Measurements from ENCODE around the gene FBXL22.
A peak's percentile ranks its signal among the peaks of the same experiment; 100 is the strongest.

FBXL22 gene

GRCh38 chr15:63573533-63573932 is 23.7 kb upstream of the FBXL22 start:
- H3K27me3 ChIP-seq (ENCODE audit: control insufficient read depth, insufficient read depth, low read length) = no peaks in the 10 kb centered on the region
- H3K4me1 ChIP-seq (ENCODE audit: control insufficient read depth, insufficient read depth, low read length) = peaks cover 2% of the 10 kb centered on the region
- H3K27ac ChIP-seq (ENCODE audit: low read depth, low read length) = no peak overlapping the region
- no peak overlapping the region for H3K9ac ChIP-seq (ENCODE audit: low read length)
- peaks cover 12% of the 10 kb centered on the region for H3K36me3 ChIP-seq (ENCODE audit: control insufficient read depth, insufficient read depth, low read length)
- H3K4me3 ChIP-seq (ENCODE audit: low read length) = no peak overlapping the region

- Histone ChIP-seq H3K27me3 (ENCODE audit: control insufficient read depth, insufficient read depth, low read length) (no peaks in the 10 kb centered on the region), H3K9ac (ENCODE audit: low read length) (no peak overlapping the region), H3K36me3 (ENCODE audit: control insufficient read depth, insufficient read depth, low read length) (peaks cover 7% of the 10 kb centered on the region), H3K4me1 (ENCODE audit: control insufficient read depth, insufficient read depth, low read length) (peaks cover 2% of the 10 kb centered on the region), H3K4me3 (ENCODE audit: low read length) (no peak overlapping the region), H3K27ac (ENCODE audit: low read depth, low read length) (no peak overlapping the region)
Observed at GRCh38 chr15:63575312-63575711, 21.9 kb upstream of the FBXL22 start.

GRCh38 chr15:63576441-63576840 is 20.7 kb upstream of the FBXL22 start:
- Histone ChIP-seq H3K27me3 (ENCODE audit: control insufficient read depth, insufficient read depth, low read length) (no peaks in the 10 kb centered on the region), H3K4me1 (ENCODE audit: control insufficient read depth, insufficient read depth, low read length) (peaks cover 2% of the 10 kb centered on the region), H3K27ac (ENCODE audit: low read depth, low read length) (no peak overlapping the region), H3K36me3 (ENCODE audit: control insufficient read depth, insufficient read depth, low read length) (peaks cover 5% of the 10 kb centered on the region), H3K4me3 (ENCODE audit: low read length) (no peak overlapping the region), H3K9ac (ENCODE audit: low read length) (no peak overlapping the region)

GRCh38 chr15:63582179-63582578 is 15.0 kb upstream of the FBXL22 start:
- Histone ChIP-seq H3K4me3 (ENCODE audit: low read length) (no peak overlapping the region), H3K9ac (ENCODE audit: low read length) (no peak overlapping the region), H3K36me3 (ENCODE audit: control insufficient read depth, insufficient read depth, low read length) (peaks cover 2% of the 10 kb centered on the region), H3K27me3 (ENCODE audit: control insufficient read depth, insufficient read depth, low read length) (no peaks in the 10 kb centered on the region), H3K4me1 (ENCODE audit: control insufficient read depth, insufficient read depth, low read length) (no peaks in the 10 kb centered on the region), H3K27ac (ENCODE audit: low read depth, low read length) (no peak overlapping the region)

- Histone ChIP-seq H3K9ac (ENCODE audit: low read length) (no peak overlapping the region), H3K4me3 (ENCODE audit: low read length) (no peak overlapping the region), H3K36me3 (ENCODE audit: control insufficient read depth, insufficient read depth, low read length) (peaks cover 2% of the 10 kb centered on the region), H3K4me1 (ENCODE audit: control insufficient read depth, insufficient read depth, low read length) (peaks cover 3% of the 10 kb centered on the region), H3K27ac (ENCODE audit: low read depth, low read length) (no peak overlapping the region), H3K27me3 (ENCODE audit: control insufficient read depth, insufficient read depth, low read length) (no peaks in the 10 kb centered on the region)
Observed at GRCh38 chr15:63582718-63583426, 14.3 kb upstream of the FBXL22 start.

- Histone ChIP-seq H3K4me1 (ENCODE audit: control insufficient read depth, insufficient read depth, low read length) (peaks cover 3% of the 10 kb centered on the region), H3K36me3 (ENCODE audit: control insufficient read depth, insufficient read depth, low read length) (peaks cover 17% of the 10 kb centered on the region), H3K9ac (ENCODE audit: low read length) (no peak overlapping the region), H3K27me3 (ENCODE audit: control insufficient read depth, insufficient read depth, low read length) (no peaks in the 10 kb centered on the region), H3K4me3 (ENCODE audit: low read length) (no peak overlapping the region), H3K27ac (ENCODE audit: low read depth, low read length) (no peak overlapping the region)
Observed at GRCh38 chr15:63586790-63587189, 10.4 kb upstream of the FBXL22 start.

GRCh38 chr15:63587527-63587926 is 9.7 kb upstream of the FBXL22 start:
- Histone ChIP-seq H3K4me1 (ENCODE audit: control insufficient read depth, insufficient read depth, low read length) (peaks cover 3% of the 10 kb centered on the region), H3K27ac (ENCODE audit: low read depth, low read length) (no peak overlapping the region), H3K27me3 (ENCODE audit: control insufficient read depth, insufficient read depth, low read length) (no peaks in the 10 kb centered on the region), H3K9ac (ENCODE audit: low read length) (no peak overlapping the region), H3K4me3 (ENCODE audit: low read length) (no peak overlapping the region), H3K36me3 (ENCODE audit: control insufficient read depth, insufficient read depth, low read length) (peaks cover 16% of the 10 kb centered on the region)

GRCh38 chr15:63588826-63589225 is 8.4 kb upstream of the FBXL22 start:
- Histone ChIP-seq H3K36me3 (ENCODE audit: control insufficient read depth, insufficient read depth, low read length) (peaks cover 15% of the 10 kb centered on the region), H3K9ac (ENCODE audit: low read length) (no peak overlapping the region), H3K27ac (ENCODE audit: low read depth, low read length) (no peak overlapping the region), H3K4me1 (ENCODE audit: control insufficient read depth, insufficient read depth, low read length) (peaks cover 3% of the 10 kb centered on the region), H3K27me3 (ENCODE audit: control insufficient read depth, insufficient read depth, low read length) (no peaks in the 10 kb centered on the region), H3K4me3 (ENCODE audit: low read length) (no peak overlapping the region)

GRCh38 chr15:63593705-63594671 is 3.2 kb upstream of the FBXL22 start:
- Histone ChIP-seq H3K4me3 (ENCODE audit: low read length) (no peak overlapping the region), H3K4me1 (ENCODE audit: control insufficient read depth, insufficient read depth, low read length) (peaks cover 24% of the 10 kb centered on the region), H3K27me3 (ENCODE audit: control insufficient read depth, insufficient read depth, low read length) (no peaks in the 10 kb centered on the region), H3K27ac (ENCODE audit: low read depth, low read length) (peak overlapping the region; percentile 97), H3K36me3 (ENCODE audit: control insufficient read depth, insufficient read depth, low read length) (peaks cover 14% of the 10 kb centered on the region), H3K9ac (ENCODE audit: low read length) (no peak overlapping the region)

GRCh38 chr15:63595065-63595464 is 2.1 kb upstream of the FBXL22 start:
- Histone ChIP-seq H3K9ac (ENCODE audit: low read length) (no peak overlapping the region), H3K27ac (ENCODE audit: low read depth, low read length) (peak overlapping the region; percentile 97), H3K4me1 (ENCODE audit: control insufficient read depth, insufficient read depth, low read length) (peaks cover 24% of the 10 kb centered on the region), H3K27me3 (ENCODE audit: control insufficient read depth, insufficient read depth, low read length) (no peaks in the 10 kb centered on the region), H3K36me3 (ENCODE audit: control insufficient read depth, insufficient read depth, low read length) (peaks cover 11% of the 10 kb centered on the region), H3K4me3 (ENCODE audit: low read length) (no peak overlapping the region)

GRCh38 chr15:63595688-63596087 is 1.5 kb upstream of the FBXL22 start:
- no peak overlapping the region for H3K9ac ChIP-seq (ENCODE audit: low read length)

GRCh38 chr15:63596676-63597037 is 530 bp upstream of the FBXL22 start:
- peaks cover 24% of the 10 kb centered on the region for H3K4me1 ChIP-seq (ENCODE audit: control insufficient read depth, insufficient read depth, low read length)
- peaks cover 4% of the 10 kb centered on the region for H3K36me3 ChIP-seq (ENCODE audit: control insufficient read depth, insufficient read depth, low read length)
- H3K27ac ChIP-seq (ENCODE audit: low read depth, low read length) = peak overlapping the region; percentile 97
- H3K27me3 ChIP-seq (ENCODE audit: control insufficient read depth, insufficient read depth, low read length) = no peaks in the 10 kb centered on the region
- no peak overlapping the region for H3K9ac ChIP-seq (ENCODE audit: low read length)
- H3K4me3 ChIP-seq (ENCODE audit: low read length) = peak overlapping the region; percentile 82

More at GRCh38 chr15:63595688-63596087, 1.5 kb upstream of the FBXL22 start:
- Histone ChIP-seq H3K4me1 (ENCODE audit: control insufficient read depth, insufficient read depth, low read length) (peaks cover 24% of the 10 kb centered on the region), H3K27me3 (ENCODE audit: control insufficient read depth, insufficient read depth, low read length) (no peaks in the 10 kb centered on the region), H3K4me3 (ENCODE audit: low read length) (no peak overlapping the region), H3K27ac (ENCODE audit: low read depth, low read length) (peak overlapping the region; percentile 97), H3K36me3 (ENCODE audit: control insufficient read depth, insufficient read depth, low read length) (peaks cover 9% of the 10 kb centered on the region)

Data from rectal smooth muscle tissue (tissue), 1 donor.